Prostate gland (tissue), 2 donors: ENCODE data around the gene ANAPC4. TPM values are rescaled to one million over a fixed set of nuclear protein-coding genes. Genes with fewer than 3 reads are reported as not detected.

Source experiments
- DNase-seq: peaks from one replicate; pipeline ENCODE4 v3.0.0-alpha.2; 2019; ENCODE audit warnings: low spot score
- H3K27ac ChIP-seq, 2 donors: fragments of 200-600 bp; sonication (generic); 2 replicates each; pipeline ENCODE4 v1.5.1; 2017 to 2019
- H3K27me3 ChIP-seq: fragments of 200-600 bp; sonication (generic); replicated peaks from 2 replicates; pipeline ENCODE4 v1.5.1; 2019; ENCODE audit not compliant: insufficient read depth
- H3K36me3 ChIP-seq, 2 donors: fragments of 200-600 bp; sonication (generic); 1 replicate in 1 of 2; 2 replicates in 1 of 2; pipeline versions ENCODE4 v1.5.1 to v1.8.1; 2017 to 2019
- H3K4me1 ChIP-seq: fragments of 200-600 bp; sonication (generic); replicated peaks from 2 replicates; pipeline ENCODE4 v1.5.1; 2019
- H3K4me3 ChIP-seq, 2 donors: fragments of 200-600 bp; sonication (generic); 2 replicates each; pipeline ENCODE4 v1.5.1; 2017 to 2019
- H3K9me3 ChIP-seq: fragments of 200-600 bp; sonication (generic); 2 replicates; pipeline ENCODE4 v1.5.1; 2017
- POLR2A ChIP-seq: fragments of 450-650 bp; IDR thresholded peaks from one replicate; pipeline ENCODE4 v1.6.1; 2016; ENCODE audit warnings: antibody characterized with exemption, mild to moderate bottlenecking
- POLR2AphosphoS5 ChIP-seq: sonication (generic); formaldehyde crosslinking; IDR thresholded peaks from one replicate; pipeline ENCODE4 v1.6.1; 2017; ENCODE audit warnings: antibody characterized with exemption
- WGBS: methylation state at CpG from one replicate; pipeline ENCODE4 v1.1.5; 2018; 5-methylcytosine and 5-hydroxymethylcytosine counted together
- intact Hi-C: fragments of 100-400 bp; cut with DNase I; formaldehyde crosslinking; loops from one replicate; pipeline ENCODE4 v1.14.2; 2022
- total RNA-seq, 2 donors: library from RNA; depleted of rRNA; stranded (reverse); fragments of >200 nt; gene quantifications; one replicate each; pipeline ENCODE4 v1.1.0, GENCODE V29; 2016
- TF ChIP-seq, protein P1 (sequence below), 4 experiments: fragments of 200-600 bp in 2 of 4; fragments of 450-650 bp in 2 of 4; sonication (generic) in 2 of 4; IDR thresholded peaks; 1 replicate in 3 of 4; 2 replicates in 1 of 4; pipeline ENCODE4 v1.5.1; 2016 to 2019; ENCODE audit warnings: antibody characterized with exemption in 4 of 4, mild to moderate bottlenecking in 2 of 4, moderate library complexity in 2 of 4

ANAPC4 gene
- total RNA-seq, 2 donors from 2014 or later: 20.2 to 20.7 TPM

DNA sequence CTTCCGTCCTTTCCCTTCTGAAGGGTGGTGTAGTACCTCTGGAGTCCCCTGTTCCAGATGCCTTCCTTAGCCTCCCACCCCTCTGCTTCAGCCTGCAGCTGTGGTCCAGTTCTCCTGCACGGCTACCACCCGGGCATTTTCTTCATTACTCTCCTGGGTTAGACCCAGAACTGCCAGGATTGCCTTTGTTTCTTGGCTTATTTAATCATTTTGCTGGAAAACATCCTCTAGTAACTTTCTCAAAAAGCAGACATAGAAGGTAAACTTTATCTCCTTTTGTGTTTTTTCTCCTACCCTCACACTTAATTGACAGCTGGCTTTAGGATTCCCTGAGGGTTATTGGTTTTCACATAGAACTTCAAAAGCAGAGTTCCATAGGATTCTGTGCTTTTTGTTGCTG lies 20.2 kb downstream of the ANAPC4 start:
- WGBS: 98% methylated on average over 3 of the region's 3 CpGs
- H3K27ac ChIP-seq: no peak overlapping the region
- DNase-seq: no peak
- no peaks in the 10 kb centered on the region for H3K9me3 ChIP-seq
- no peak for TF ChIP-seq POLR2A
- TF ChIP-seq, protein P1, sequence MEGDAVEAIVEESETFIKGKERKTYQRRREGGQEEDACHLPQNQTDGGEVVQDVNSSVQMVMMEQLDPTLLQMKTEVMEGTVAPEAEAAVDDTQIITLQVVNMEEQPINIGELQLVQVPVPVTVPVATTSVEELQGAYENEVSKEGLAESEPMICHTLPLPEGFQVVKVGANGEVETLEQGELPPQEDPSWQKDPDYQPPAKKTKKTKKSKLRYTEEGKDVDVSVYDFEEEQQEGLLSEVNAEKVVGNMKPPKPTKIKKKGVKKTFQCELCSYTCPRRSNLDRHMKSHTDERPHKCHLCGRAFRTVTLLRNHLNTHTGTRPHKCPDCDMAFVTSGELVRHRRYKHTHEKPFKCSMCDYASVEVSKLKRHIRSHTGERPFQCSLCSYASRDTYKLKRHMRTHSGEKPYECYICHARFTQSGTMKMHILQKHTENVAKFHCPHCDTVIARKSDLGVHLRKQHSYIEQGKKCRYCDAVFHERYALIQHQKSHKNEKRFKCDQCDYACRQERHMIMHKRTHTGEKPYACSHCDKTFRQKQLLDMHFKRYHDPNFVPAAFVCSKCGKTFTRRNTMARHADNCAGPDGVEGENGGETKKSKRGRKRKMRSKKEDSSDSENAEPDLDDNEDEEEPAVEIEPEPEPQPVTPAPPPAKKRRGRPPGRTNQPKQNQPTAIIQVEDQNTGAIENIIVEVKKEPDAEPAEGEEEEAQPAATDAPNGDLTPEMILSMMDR (IDR thresholded peaks at IDR 0.05): no peak
- H3K27me3 ChIP-seq: no peaks in the 10 kb centered on the region
- H3K4me1 ChIP-seq: no peaks in the 10 kb centered on the region
- no peak overlapping the region for H3K4me3 ChIP-seq
- peaks cover 0 to 5% of the 10 kb centered on the region in 2 donors for H3K36me3 ChIP-seq
- intact Hi-C loops: no loop called here

DNA sequence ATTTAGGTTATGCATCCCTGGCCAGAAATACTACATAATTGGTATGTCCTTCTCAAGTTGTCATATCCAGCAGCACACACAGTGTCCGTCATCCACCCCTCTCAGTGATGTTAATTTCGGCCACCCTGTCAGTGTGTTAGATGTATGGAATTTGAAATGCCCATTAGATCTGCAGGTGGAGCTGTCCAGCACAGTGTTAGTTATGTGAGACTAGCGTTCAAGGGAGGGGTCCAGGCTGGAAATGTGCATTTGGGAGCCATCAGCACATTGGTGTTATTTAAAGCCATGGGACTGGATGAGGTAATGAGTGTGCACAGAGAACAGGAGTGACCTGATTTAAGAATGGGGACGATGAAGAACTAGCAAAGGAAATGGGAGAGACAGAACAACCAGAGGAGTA lies 22.4 kb downstream of the ANAPC4 start:
- no peaks in the 10 kb centered on the region for H3K4me1 ChIP-seq
- WGBS: 89% methylated on average over 4 of the region's 4 CpGs
- TF ChIP-seq POLR2A (no peak), POLR2AphosphoS5 (no peak)
- TF ChIP-seq, protein P1 (IDR thresholded peaks at IDR 0.05): no peak
- no peak overlapping the region for H3K27ac ChIP-seq
- no peak overlapping the region for H3K4me3 ChIP-seq
- no peaks in the 10 kb centered on the region for H3K27me3 ChIP-seq
- DNase-seq: no peak
- peaks cover 0 to 5% of the 10 kb centered on the region in 2 donors for H3K36me3 ChIP-seq
- intact Hi-C loops: no loop called here
- no peaks in the 10 kb centered on the region for H3K9me3 ChIP-seq

DNA sequence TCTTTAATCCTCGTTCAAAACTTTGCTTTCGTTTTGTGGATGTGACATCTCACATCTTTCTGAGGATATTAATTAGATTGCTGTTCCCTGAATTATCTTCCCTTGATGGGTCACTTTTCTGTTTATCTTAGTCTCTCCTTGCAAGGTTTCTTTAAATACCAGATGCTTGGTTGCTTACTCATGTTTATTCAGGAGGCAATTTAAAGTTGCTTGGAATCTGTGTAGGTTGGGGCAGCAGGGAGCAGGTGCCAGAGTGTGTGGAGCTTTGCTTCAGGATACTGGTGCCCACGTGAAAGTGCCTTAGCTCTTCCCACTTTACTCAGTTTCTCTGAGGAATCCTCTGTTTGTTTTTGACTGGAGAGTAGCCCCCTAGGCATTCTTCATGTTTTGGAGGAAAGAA lies 24.0 kb downstream of the ANAPC4 start:
- no peak for DNase-seq
- no peak overlapping the region for H3K27ac ChIP-seq
- no peaks in the 10 kb centered on the region for H3K4me1 ChIP-seq
- peaks cover 0 to 5% of the 10 kb centered on the region in 2 donors for H3K36me3 ChIP-seq
- WGBS: 55% methylated on average over 3 of the region's 3 CpGs
- intact Hi-C loops: no loop called here
- no peak overlapping the region for H3K4me3 ChIP-seq
- H3K9me3 ChIP-seq: no peaks in the 10 kb centered on the region
- TF ChIP-seq POLR2AphosphoS5 (no peak), POLR2A (no peak)
- H3K27me3 ChIP-seq: no peaks in the 10 kb centered on the region

DNA sequence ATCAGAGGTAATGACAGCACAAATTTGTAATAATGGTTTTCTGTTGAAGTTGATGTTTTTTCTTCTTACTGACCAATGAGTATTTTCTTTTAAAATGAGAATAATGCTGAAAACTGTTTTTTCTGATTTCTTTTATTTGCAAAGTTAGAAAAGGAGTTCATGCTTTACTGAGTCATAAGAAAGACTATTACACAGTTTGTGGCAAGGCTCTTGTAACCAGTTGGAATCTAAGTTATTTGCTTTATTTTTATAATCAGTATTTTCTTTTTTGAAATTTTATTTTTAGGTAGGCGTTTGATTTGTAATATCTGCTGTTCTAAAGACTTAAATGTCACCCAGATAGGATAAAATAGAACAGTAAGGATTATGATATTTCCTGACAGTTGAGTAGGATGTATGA lies 25.5 kb downstream of the ANAPC4 start:
- intact Hi-C loops: no loop called here
- H3K4me3 ChIP-seq: no peak overlapping the region
- H3K36me3 ChIP-seq: no peaks in the 10 kb centered on the region
- WGBS: 96% methylated on average over 1 of the region's 1 CpG
- H3K27ac ChIP-seq: no peak overlapping the region
- no peaks in the 10 kb centered on the region for H3K4me1 ChIP-seq
- TF ChIP-seq, protein P1 (IDR thresholded peaks at IDR 0.05): no peak
- no peaks in the 10 kb centered on the region for H3K9me3 ChIP-seq
- DNase-seq: no peak
- no peaks in the 10 kb centered on the region for H3K27me3 ChIP-seq

DNA sequence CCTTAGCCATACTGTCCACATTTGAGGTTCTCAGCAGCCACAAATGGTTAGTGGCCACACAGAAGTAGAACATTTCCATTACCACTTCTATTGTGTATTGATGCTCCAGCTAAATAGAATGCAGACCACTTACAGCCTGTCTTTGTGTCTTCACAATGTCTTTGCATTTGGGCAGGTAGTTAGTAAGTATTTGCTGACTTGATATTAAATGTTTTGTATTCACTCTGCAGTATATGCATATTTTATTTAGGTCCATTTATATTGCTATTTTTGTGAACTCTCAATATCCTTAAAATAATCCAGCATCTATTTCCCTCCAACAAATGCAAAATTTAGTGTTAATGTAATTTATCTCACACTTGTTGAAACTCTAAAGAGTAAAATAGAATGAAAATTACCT lies 26.6 kb downstream of the ANAPC4 start:
- no peak for TF ChIP-seq POLR2AphosphoS5
- no peak for TF ChIP-seq POLR2A
- TF ChIP-seq, protein P1 (IDR thresholded peaks at IDR 0.05): no peak
- Histone ChIP-seq H3K4me3 (no peak overlapping the region), H3K36me3 (no peaks in the 10 kb centered on the region), H3K27ac (no peak overlapping the region), H3K4me1 (no peaks in the 10 kb centered on the region), H3K27me3 (no peaks in the 10 kb centered on the region), H3K9me3 (no peaks in the 10 kb centered on the region)
- intact Hi-C loops: no loop called here
- no peak for DNase-seq
